ENCODE results near the gene NINL.
"Not testable (repeated sequence)": the region's sequence is repeated elsewhere in the genome, so short reads cannot be mapped to it uniquely, and the experiment has no call there.

NINL gene

GRCh38 chr20:25532971-25533391 lies 52.4 kb downstream of the NINL start:
- DNase-seq (ENCODE audit: low read depth) = no peak

GRCh38 chr20:25532015-25532751 lies 53.1 kb downstream of the NINL start:
- no peak for DNase-seq (ENCODE audit: low read depth)

GRCh38 chr20:25529295-25529951 lies 55.9 kb downstream of the NINL start:
- no peak for DNase-seq (ENCODE audit: low read depth)

- no peak for DNase-seq (ENCODE audit: low read depth)
These were observed 57.4 kb downstream of the NINL start for GRCh38 chr20:25527949-25528348.

GRCh38 chr20:25526446-25526845 lies 58.9 kb downstream of the NINL start:
- no peak for DNase-seq (ENCODE audit: low read depth)

GRCh38 chr20:25525867-25526266 lies 59.5 kb downstream of the NINL start:
- peak; percentile 93 for DNase-seq (ENCODE audit: low read depth)

- DNase-seq (ENCODE audit: low read depth) = no peak
These were observed 60.0 kb downstream of the NINL start for GRCh38 chr20:25525295-25525694.

GRCh38 chr20:25521382-25521781 lies 63.9 kb downstream of the NINL start:
- no peak for DNase-seq (ENCODE audit: low read depth)

GRCh38 chr20:25517124-25517523 lies 68.2 kb downstream of the NINL start:
- DNase-seq (ENCODE audit: low read depth) = no peak

GRCh38 chr20:25514747-25515340 lies 70.5 kb downstream of the NINL start:
- no peak for DNase-seq (ENCODE audit: low read depth)

- no peak for DNase-seq (ENCODE audit: low read depth)
These were observed 71.1 kb downstream of the NINL start for GRCh38 chr20:25514195-25514594.

GRCh38 chr20:25512709-25513108 lies 72.6 kb downstream of the NINL start:
- DNase-seq (ENCODE audit: low read depth) = no peak

GRCh38 chr20:25511183-25511582 lies 74.1 kb downstream of the NINL start:
- no peak for DNase-seq (ENCODE audit: low read depth)

- DNase-seq (ENCODE audit: low read depth) = no peak
These were observed 74.6 kb downstream of the NINL start for GRCh38 chr20:25510721-25511120.

- no peak for DNase-seq (ENCODE audit: low read depth)
These were observed 75.1 kb downstream of the NINL start for GRCh38 chr20:25510202-25510601.

- no peak for DNase-seq (ENCODE audit: low read depth)
These were observed 76.2 kb downstream of the NINL start for GRCh38 chr20:25509084-25509483.

- peak; percentile 96 for DNase-seq (ENCODE audit: low read depth)
These were observed 77.1 kb downstream of the NINL start for GRCh38 chr20:25508083-25508770.

GRCh38 chr20:25507385-25508082 lies 77.8 kb downstream of the NINL start:
- DNase-seq (ENCODE audit: low read depth) = no peak

GRCh38 chr20:25504366-25505135 lies 80.8 kb downstream of the NINL start:
- DNase-seq (ENCODE audit: low read depth) = no peak

- no peak for DNase-seq (ENCODE audit: low read depth)
These were observed 81.4 kb downstream of the NINL start for GRCh38 chr20:25503936-25504335.

GRCh38 chr20:25503051-25503639 lies 82.2 kb downstream of the NINL start:
- DNase-seq (ENCODE audit: low read depth) = not testable (repeated sequence)
